ENCODE measurements around the gene ACER2.

ACER2 gene

GRCh38 chr9:19380826-19381075 lies 28.1 kb upstream of the ACER2 start:
- ChIA-PET POLR2A (interaction anchor here (1.1 to 2.6 kb wide), 4 partner anchors 10 to 331 kb away, joined by 4 to 14 read pairs (median 14); partner anchors contain the start of genes ACER2 and RRAGA), CTCF (no interaction called here)
- no peak for TF ChIP-seq KLF17 (tag by site-specific recombination; IDR thresholded peaks at IDR 0.05)
- no peak for TF ChIP-seq RBAK (tag by site-specific recombination; IDR thresholded peaks at IDR 0.05)
- no peak for TF ChIP-seq ZXDB (tag by site-specific recombination; IDR thresholded peaks at IDR 0.05)
- TF ChIP-seq ZNF248 (tag by site-specific recombination; IDR thresholded peaks at IDR 0.05): no peak
- no peak for TF ChIP-seq ZNF280D (tag by site-specific recombination; IDR thresholded peaks at IDR 0.05)
- TF ChIP-seq ZNF350 (tag by site-specific recombination; IDR thresholded peaks at IDR 0.05): no peak
- TF ChIP-seq AEBP2 (tag by site-specific recombination; IDR thresholded peaks at IDR 0.05; ENCODE audit: borderline replicate concordance): no peak
- TF ChIP-seq ZNF530 (tag by site-specific recombination; IDR thresholded peaks at IDR 0.05; ENCODE audit: low read depth): no peak
- TF ChIP-seq PRDM4 (tag by site-specific recombination; IDR thresholded peaks at IDR 0.05): no peak
- TF ChIP-seq CTCF (tag by site-specific recombination; IDR thresholded peaks at IDR 0.05): no peak
- no peak for TF ChIP-seq ZNF324 (tag by site-specific recombination; IDR thresholded peaks at IDR 0.05)
- no peak for TF ChIP-seq ZNF398 (tag by site-specific recombination; IDR thresholded peaks at IDR 0.05)
- TF ChIP-seq ZBTB21 (tag by site-specific recombination; IDR thresholded peaks at IDR 0.05): no peak
- TF ChIP-seq ZNF214 (tag by site-specific recombination; IDR thresholded peaks at IDR 0.05; ENCODE audit: borderline replicate concordance): no peak
- TF ChIP-seq ZIC2 (tag by site-specific recombination; IDR thresholded peaks at IDR 0.05): no peak
- TF ChIP-seq BCL11B (tag by site-specific recombination; IDR thresholded peaks at IDR 0.05; ENCODE audit: low read depth): no peak
- peak overlapping the region; percentile 74 for H3K4me3 ChIP-seq (ENCODE audit: low read depth, low read length)
- peak overlapping the region; percentile 99; the same call in 1 of the 2 replicates for H3K27ac ChIP-seq (ENCODE audit: extremely low read depth, low read depth, low read length)
- no peaks in the 10 kb centered on the region for H3K4me1 ChIP-seq (ENCODE audit: control insufficient read depth, insufficient read depth, low read length)
- H3K36me3 ChIP-seq (ENCODE audit: control insufficient read depth in 2 of 2, insufficient read depth in 1 of 2, low read length in 2 of 2): peaks cover 24 to 39% of the 10 kb centered on the region in 2 experiments
- no peaks in the 10 kb centered on the region for H3K9me3 ChIP-seq (ENCODE audit: control insufficient read depth, insufficient read depth, low read depth, low read length)

Measured in HEK293 (cell line).